ENCODE measurements around the gene MIF. TPM values are rescaled to one million over a fixed set of nuclear protein-coding genes. Genes with fewer than 3 reads are reported as not detected.

MIF gene
- total and polyA plus RNA-seq, 2 of the 4 experiments (the other 2 are of a cell fraction), result 123 to 530 TPM

DNA sequence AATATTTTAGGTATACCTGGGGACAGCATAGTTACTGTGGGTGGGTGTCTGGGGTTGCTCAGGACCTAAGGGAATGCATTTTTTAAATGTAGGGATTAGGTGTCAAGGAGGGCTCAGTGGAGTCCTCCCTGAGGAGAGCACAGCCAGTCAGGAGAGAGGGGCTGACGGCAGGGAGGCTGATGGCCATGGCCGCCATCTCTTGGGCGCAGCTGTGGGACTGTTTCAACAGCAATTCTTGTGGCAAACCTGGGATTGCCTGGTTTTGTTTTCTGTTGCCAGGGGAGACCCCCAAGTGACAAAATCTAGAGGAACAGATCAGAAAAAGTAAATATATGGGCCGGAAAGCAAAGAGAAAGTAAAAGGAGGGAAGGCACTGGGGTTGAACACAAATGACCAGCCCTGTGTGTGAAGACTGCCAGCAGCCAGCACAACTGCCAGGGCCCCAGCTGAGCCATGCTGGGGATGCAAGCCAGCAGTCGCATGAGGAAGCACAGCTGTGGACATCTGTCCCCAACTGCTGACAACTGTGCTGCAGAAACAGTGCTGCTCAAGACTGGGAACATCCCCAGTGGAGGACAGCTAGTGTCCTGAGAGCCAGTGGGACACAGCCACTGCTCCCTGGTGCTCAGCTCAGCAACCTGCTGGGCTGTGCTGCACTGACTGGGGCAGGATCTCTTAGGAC, 10.5 kb downstream of the MIF start:
- Histone ChIP-seq H3K79me1 (ENCODE audit: low read depth in 1 of 2, low read length in 2 of 2) (no peaks in the 10 kb centered on the region), H2BK20ac (ENCODE audit: low read depth, low read length) (no peak overlapping the region), H3K27me3 (ENCODE audit: control insufficient read depth, insufficient read depth, low read length) (no peaks in the 10 kb centered on the region), H3K56ac (ENCODE audit: extremely low read depth, insufficient read depth, low read length) (no peak overlapping the region), H4K8ac (ENCODE audit: low read depth in 2 of 2, low read length in 2 of 2) (peak overlapping the region in 1 of 2 experiments; percentile 52; a peak in 1 of 4 replicates), H3K27ac (ENCODE audit: insufficient read depth, low read length) (no peak overlapping the region), H3K4ac (ENCODE audit: low read depth, low read length) (no peak overlapping the region), H4K5ac (ENCODE audit: low read depth, low read length) (peak overlapping the region; percentile 36; the same call in 1 of the 2 replicates), H2BK120ac (ENCODE audit: low read depth, low read length) (no peak overlapping the region), H3K36me3 (ENCODE audit: control insufficient read depth, insufficient read depth, low read length) (no peaks in the 10 kb centered on the region), H3K9me1 (ENCODE audit: insufficient read depth, low read length) (no peaks in the 10 kb centered on the region), H2AK9ac (replicated peaks; ENCODE audit: low read depth, low read length, poor library complexity) (no peak overlapping the region), H2AFZ (replicated peaks; ENCODE audit: low read length, poor library complexity) (peak overlapping the region; percentile 58), H3K4me2 (ENCODE audit: low read depth, low read length) (peak overlapping the region; percentile 11; the same call in 1 of the 2 replicates), H3K14ac (replicated peaks; ENCODE audit: low read depth, low read length) (no peak overlapping the region), H2BK5ac (ENCODE audit: low read depth, low read length, poor library complexity, severe bottlenecking) (no peak overlapping the region), H3K23ac (ENCODE audit: low read depth, low read length) (no peak overlapping the region), H2AK5ac (ENCODE audit: low read depth, low read length) (no peak overlapping the region), H3K9ac (ENCODE audit: low read depth, low read length) (no peak overlapping the region), H2BK15ac (ENCODE audit: low read depth, low read length) (no peak overlapping the region), H3K18ac (ENCODE audit: low read depth, low read length) (no peak overlapping the region), H3K9me3 (ENCODE audit: control insufficient read depth, insufficient read depth, low read length) (no peaks in the 10 kb centered on the region), H4K91ac (ENCODE audit: insufficient read depth, low read depth, low read length) (no peak overlapping the region), H4K20me1 (ENCODE audit: insufficient read depth, low read length) (no peaks in the 10 kb centered on the region), H3K4me3 (ENCODE audit: insufficient read depth, low read depth, low read length) (no peak overlapping the region), H3K4me1 (ENCODE audit: control insufficient read depth, insufficient read depth, low read length) (peaks cover 4% of the 10 kb centered on the region; the same call in 1 of the 2 replicates)
- TF ChIP-seq BHLHE40 (IDR thresholded peaks at IDR 0.05; ENCODE audit: low read depth, low read length) (no peak), MAZ (IDR thresholded peaks at IDR 0.05; ENCODE audit: borderline replicate concordance, low read depth, low read length) (no peak)
- intact Hi-C loops (cut with micrococcal nuclease), result no loop called here
- in situ Hi-C loops (cut with MboI; ENCODE audit: low sequenced_read_pairs), result no loop called here
- WGBS, 2 experiments (ENCODE audit: extremely low coverage in 2 of 2, insufficient read length in 1 of 2), result 0% methylated on average over 2 of the region's 5 CpGs; no CpG with 5 or more reads in 1 of the 2 experiments
- ChIA-PET POLR2A (ENCODE audit: unreplicated experiment) (no interaction called here), CTCF (no interaction called here)
- no TSS peak for BruUV-seq (replicated peaks)
- dilution Hi-C loops (cut with HindIII; ENCODE audit: low sequenced_read_pairs, unreplicated experiment), result no loop called here
- ATAC-seq (ENCODE audit: low read depth), result peak; percentile 52
- no peak for DNase-seq
